IPS-18a (cell line): Measurements from ENCODE around the gene EPHA2.

Experiments used
- H3K27ac ChIP-seq: one replicate; pipeline ENCODE4 v1.5.1; 2013; ENCODE audit warnings: low read length
- H3K27me3 ChIP-seq: one replicate; pipeline ENCODE4 v1.6.1; 2013; ENCODE audit warnings: mild to moderate bottlenecking, low read length; ENCODE audit not compliant: control insufficient read depth, insufficient read depth
- H3K36me3 ChIP-seq: one replicate; pipeline ENCODE4 v1.6.1; 2013; ENCODE audit warnings: low read depth, low read length; ENCODE audit not compliant: control insufficient read depth
- H3K4me1 ChIP-seq: one replicate; pipeline ENCODE4 v1.6.1; 2013; ENCODE audit warnings: low read depth, low read length; ENCODE audit not compliant: control insufficient read depth
- H3K4me3 ChIP-seq: one replicate; pipeline ENCODE4 v1.5.1; 2013; ENCODE audit warnings: low read length
- H3K9ac ChIP-seq: one replicate; pipeline ENCODE4 v1.6.1; 2013; ENCODE audit warnings: mild to moderate bottlenecking, low read length, moderate library complexity
- H3K9me3 ChIP-seq: one replicate; pipeline ENCODE4 v1.6.1; 2013; ENCODE audit warnings: low read depth, low read length; ENCODE audit not compliant: control insufficient read depth

Gene EPHA2

DNA sequence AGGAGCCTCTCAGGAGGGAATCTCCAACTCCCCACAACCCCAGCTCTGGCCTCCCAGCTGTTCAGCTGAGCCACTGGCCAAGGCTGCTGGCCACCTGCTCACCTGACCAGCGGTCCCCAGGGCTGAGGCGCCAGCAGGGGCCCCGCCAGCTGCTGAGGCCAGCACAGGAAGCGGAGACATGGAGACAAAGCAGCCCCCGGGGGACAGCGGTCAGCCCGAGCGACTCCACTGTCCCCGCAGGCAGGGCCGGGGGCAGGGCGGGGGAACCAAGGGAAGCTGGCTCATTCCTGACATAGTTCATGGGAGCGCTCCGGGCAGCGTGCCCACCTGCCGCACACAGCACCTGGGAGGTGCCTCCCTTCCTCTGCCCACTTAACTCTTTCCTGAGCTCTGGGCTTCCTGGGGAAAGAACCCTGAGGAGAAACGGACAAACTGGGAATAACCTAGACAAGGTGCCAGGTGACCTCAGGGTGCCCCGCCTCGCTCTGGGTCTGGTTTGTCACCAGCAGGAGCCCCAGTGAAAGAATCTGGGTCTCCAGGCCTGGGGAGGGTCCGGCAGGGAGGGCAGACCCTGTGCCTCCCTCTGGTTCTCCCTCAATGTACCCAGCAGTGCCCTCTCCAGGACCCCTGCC, 10.7 kb downstream of the EPHA2 start:
- Histone ChIP-seq H3K4me3 (no peak overlapping the region), H3K4me1 (peaks cover 44% of the 10 kb centered on the region), H3K27ac (no peak overlapping the region), H3K36me3 (peaks cover 33% of the 10 kb centered on the region), H3K27me3 (no peaks in the 10 kb centered on the region), H3K9ac (peak overlapping the region; percentile 60), H3K9me3 (no peaks in the 10 kb centered on the region)

- Histone ChIP-seq H3K36me3 (peaks cover 27% of the 10 kb centered on the region), H3K4me1 (peaks cover 51% of the 10 kb centered on the region), H3K4me3 (no peak overlapping the region), H3K27ac (no peak overlapping the region), H3K27me3 (no peaks in the 10 kb centered on the region), H3K9me3 (no peaks in the 10 kb centered on the region), H3K9ac (no peak overlapping the region)
Measured at GRCh38 chr1:16144325-16145029, 11.4 kb downstream of the EPHA2 start.

DNA sequence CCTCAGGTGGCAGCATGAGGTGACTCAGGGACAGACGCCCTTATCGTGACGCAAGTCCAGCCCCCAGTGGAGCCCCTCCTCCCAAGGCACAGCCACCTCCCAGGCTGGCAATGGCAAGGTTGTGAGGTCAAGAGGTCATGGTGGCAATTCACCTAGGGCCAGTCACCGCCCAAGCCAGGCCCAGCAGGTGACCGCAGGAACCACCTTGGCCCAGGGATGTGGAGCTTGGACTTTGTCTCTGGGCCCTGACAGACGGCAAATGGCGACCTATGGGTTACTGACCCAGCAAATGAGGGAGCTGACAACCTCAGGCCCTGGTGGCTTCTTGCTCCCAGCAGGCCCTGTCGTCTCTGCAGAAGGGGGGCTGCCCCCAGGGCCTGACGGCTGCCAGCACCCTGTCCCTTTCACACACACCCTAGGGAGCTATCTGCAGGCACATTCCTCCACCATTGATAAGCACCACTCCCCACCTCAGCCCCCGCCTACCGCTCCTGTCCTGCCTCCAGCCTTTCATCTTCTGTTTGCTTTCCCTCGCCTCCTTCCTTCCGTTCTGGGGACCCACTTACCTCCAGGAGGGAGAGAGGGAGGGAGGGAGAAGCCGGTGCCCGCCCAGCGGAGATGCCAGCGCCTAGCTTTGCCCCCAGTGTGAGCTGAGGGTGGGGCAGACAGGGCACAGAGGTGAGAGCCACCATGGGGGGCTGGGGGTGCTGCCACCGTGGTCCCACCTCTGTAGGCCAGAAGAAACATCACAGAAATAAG, 12.1 kb downstream of the EPHA2 start:
- Histone ChIP-seq H3K27ac (no peak overlapping the region), H3K4me1 (peaks cover 51% of the 10 kb centered on the region)

DNA sequence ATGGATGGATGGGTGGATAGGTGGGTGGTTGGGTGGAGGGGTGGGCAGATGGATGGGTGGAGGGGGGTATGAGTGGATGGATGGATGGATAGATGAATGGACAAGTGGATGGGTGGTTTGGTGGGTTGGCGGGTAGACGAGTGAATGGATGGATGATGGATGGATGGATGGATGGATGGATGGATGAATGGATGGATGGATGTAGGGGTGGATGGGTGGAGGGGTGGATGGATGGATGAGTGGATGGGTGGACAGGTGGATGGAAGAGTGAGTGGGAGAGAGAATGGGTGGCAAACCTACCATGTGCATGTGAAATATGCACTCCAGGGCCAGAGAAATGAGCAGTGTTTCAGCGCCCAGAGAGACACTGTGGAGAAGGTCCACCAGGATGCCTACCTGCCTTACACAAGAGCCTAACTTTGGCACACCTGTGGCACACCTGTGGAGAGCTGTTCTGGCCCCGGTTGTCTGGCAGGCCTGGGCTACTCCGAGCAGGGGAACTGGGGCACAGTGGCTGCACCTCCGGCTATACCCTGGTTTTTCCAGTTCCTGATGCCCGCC, 12.8 kb downstream of the EPHA2 start:
- Histone ChIP-seq H3K36me3 (peaks cover 20% of the 10 kb centered on the region), H3K27ac (no peak overlapping the region), H3K4me3 (no peak overlapping the region), H3K4me1 (peaks cover 51% of the 10 kb centered on the region), H3K27me3 (no peaks in the 10 kb centered on the region), H3K9ac (no peak overlapping the region), H3K9me3 (no peaks in the 10 kb centered on the region)

More for the DNA sequence above, 12.1 kb downstream of the EPHA2 start:
- peaks cover 20% of the 10 kb centered on the region for H3K36me3 ChIP-seq
- no peaks in the 10 kb centered on the region for H3K9me3 ChIP-seq
- no peak overlapping the region for H3K4me3 ChIP-seq
- no peak overlapping the region for H3K9ac ChIP-seq
- H3K27me3 ChIP-seq, result no peaks in the 10 kb centered on the region

- Histone ChIP-seq H3K36me3 (peaks cover 20% of the 10 kb centered on the region), H3K4me3 (no peak overlapping the region), H3K9me3 (no peaks in the 10 kb centered on the region), H3K27ac (no peak overlapping the region), H3K4me1 (peaks cover 51% of the 10 kb centered on the region), H3K9ac (no peak overlapping the region), H3K27me3 (no peaks in the 10 kb centered on the region)
Measured at GRCh38 chr1:16142383-16142995, 13.4 kb downstream of the EPHA2 start.

GRCh38 chr1:16141573-16142336, 14.1 kb downstream of the EPHA2 start:
- Histone ChIP-seq H3K36me3 (peaks cover 17% of the 10 kb centered on the region), H3K4me1 (peaks cover 44% of the 10 kb centered on the region), H3K27ac (no peak overlapping the region), H3K9me3 (no peaks in the 10 kb centered on the region), H3K4me3 (no peak overlapping the region), H3K9ac (no peak overlapping the region), H3K27me3 (no peaks in the 10 kb centered on the region)

DNA sequence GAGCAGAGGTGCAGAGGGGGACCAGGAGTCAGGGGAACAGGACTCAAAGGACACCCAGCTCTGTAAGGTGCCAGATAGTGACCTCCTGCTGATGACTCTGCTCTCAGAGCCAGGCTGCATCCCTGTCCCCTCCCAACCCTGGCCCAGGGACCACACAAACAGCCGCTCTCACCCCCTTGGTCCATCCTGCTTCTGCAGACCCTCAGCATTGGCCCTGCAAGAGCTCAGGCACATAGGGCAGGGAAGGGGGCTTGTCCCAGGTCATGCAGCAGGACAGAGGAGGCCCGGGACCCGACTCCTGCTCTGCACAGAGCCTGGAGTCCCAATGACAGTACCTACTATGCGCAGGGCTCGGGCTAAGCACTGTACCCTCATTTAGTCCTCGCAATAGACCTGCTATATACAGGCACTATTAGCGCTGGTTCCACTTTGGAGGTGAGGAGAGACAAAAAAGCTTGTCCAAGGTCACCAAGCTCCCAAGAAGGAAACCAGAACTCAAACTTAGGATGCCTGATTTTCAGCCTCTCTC, 15.7 kb downstream of the EPHA2 start:
- Histone ChIP-seq H3K4me3 (no peak overlapping the region), H3K36me3 (peaks cover 27% of the 10 kb centered on the region), H3K9me3 (no peaks in the 10 kb centered on the region), H3K4me1 (peaks cover 28% of the 10 kb centered on the region), H3K27ac (no peak overlapping the region), H3K27me3 (no peaks in the 10 kb centered on the region), H3K9ac (no peak overlapping the region)

DNA sequence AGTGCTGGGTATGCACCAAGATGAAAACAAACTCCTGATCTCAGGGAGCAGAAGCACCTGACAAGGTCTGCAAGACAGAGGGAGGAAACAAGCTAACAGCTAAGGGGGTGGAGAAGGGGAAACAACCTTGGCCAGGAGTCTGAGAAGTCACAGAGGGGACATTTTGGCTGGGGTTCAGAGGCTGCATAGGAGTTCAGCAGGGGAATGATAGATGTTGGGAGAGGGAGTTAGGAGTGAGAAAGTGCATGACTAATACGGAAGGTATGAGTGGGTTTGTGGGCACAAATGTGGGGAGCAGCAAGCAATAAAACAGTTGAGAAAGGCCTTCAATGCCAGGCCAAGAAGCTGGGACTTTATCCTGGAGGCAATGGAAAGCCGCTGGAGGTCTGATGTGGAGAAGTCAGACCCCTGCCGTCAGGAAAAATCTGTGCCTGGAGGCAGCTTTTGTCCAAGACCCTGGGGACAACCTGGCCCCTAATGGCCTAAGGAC, 16.4 kb downstream of the EPHA2 start:
- Histone ChIP-seq H3K4me3 (no peak overlapping the region), H3K27me3 (no peaks in the 10 kb centered on the region), H3K4me1 (peaks cover 23% of the 10 kb centered on the region), H3K9me3 (no peaks in the 10 kb centered on the region), H3K36me3 (peaks cover 33% of the 10 kb centered on the region), H3K27ac (no peak overlapping the region), H3K9ac (no peak overlapping the region)

DNA sequence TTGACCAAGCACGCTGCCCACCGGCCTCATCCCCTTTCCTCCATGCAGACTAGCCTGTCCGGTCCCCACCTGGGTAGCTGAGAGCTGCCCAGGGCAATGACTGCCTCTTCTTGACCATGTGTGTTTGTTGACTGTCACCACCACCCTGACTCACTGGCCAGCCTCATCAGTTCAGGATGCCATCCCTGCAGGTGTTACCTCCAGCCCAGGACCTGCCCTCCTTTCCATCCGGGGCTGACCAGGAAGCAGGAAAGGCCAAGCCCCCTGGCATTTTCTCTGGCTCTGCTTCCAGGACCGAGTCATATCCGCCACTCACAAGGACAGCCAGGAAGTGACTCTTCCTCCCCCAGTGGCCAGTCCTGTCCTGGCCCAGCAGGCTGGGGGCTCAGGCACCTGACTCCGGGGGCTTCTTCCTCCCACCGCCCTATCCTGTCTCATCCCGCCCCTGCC, 17.1 kb downstream of the EPHA2 start:
- Histone ChIP-seq H3K27me3 (no peaks in the 10 kb centered on the region), H3K27ac (no peak overlapping the region), H3K4me3 (no peak overlapping the region), H3K36me3 (peaks cover 40% of the 10 kb centered on the region), H3K9me3 (no peaks in the 10 kb centered on the region), H3K9ac (no peak overlapping the region), H3K4me1 (peaks cover 20% of the 10 kb centered on the region)

DNA sequence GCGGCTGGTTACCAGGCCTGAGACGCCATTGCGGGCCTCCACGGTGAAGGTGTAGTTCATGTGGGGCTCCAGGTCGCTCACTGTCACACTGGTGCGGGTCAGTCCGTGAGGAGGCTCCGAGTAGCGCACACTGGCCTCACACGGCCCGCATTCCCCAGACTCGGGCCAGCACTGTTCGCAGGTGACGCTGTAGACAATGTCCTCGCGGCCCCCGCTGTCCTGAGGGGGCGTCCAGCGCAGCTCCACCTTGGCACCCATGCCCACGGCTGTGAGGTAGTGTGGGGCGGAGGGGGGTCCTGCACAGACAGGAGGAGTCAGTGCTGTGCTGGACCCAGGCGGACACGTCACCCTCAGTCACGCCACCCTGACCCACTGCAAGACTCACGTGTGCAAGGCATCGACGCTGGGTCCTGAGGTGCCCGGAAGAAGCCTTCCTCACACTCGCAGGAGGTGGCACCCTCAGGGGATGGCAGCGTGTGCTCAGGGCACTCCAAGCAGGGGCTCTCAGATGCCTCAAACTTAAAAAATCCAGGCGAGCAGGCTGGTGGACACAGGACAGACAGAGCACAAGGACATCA, 17.9 kb downstream of the EPHA2 start:
- H3K27ac ChIP-seq, result no peak overlapping the region
- peaks cover 20% of the 10 kb centered on the region for H3K4me1 ChIP-seq
- no peaks in the 10 kb centered on the region for H3K9me3 ChIP-seq
- H3K9ac ChIP-seq, result no peak overlapping the region
- no peak overlapping the region for H3K4me3 ChIP-seq
- H3K27me3 ChIP-seq, result no peaks in the 10 kb centered on the region
- H3K36me3 ChIP-seq, result peaks cover 48% of the 10 kb centered on the region
